K562 (cell line): ENCODE results near the gene HEPACAM. TPM values are rescaled to one million over a fixed set of nuclear protein-coding genes. Genes with fewer than 3 reads are reported as not detected.
A peak's percentile ranks its signal among the peaks of the same experiment; 100 is the strongest.

Experiments
- ADNP ChIP-seq: fragments of 200-800 bp; sonication (Bioruptor generic); IDR thresholded peaks from 2 replicates; pipeline ENCODE4 v1.6.1; 2016; ENCODE audit warnings: missing genetic modification characterization, missing compliant biosample characterization
- BRCA1 ChIP-seq, 2 experiments: fragments of 450-650 bp in 1 of 2; sonication (generic) in 1 of 2; formaldehyde crosslinking in 1 of 2; IDR thresholded peaks; 2 replicates each; pipeline versions ENCODE4 v1.5.0 to v1.6.1; 2017 to 2020; ENCODE audit warnings: mild to moderate bottlenecking in 1 of 2, missing genetic modification reagents in 1 of 2
- COPS2 ChIP-seq: fragments of 450-650 bp; conservative IDR thresholded peaks from 2 replicates; pipeline ENCODE4 v1.6.1; 2016; ENCODE audit warnings: mild to moderate bottlenecking, moderate library complexity
- GABPB1 ChIP-seq: sonication (generic); formaldehyde crosslinking; IDR thresholded peaks from 2 replicates; pipeline ENCODE4 v1.8.0; 2022; ENCODE audit warnings: mild to moderate bottlenecking, missing genetic modification reagents
- GATAD2B ChIP-seq: fragments of 450-650 bp; IDR thresholded peaks from 2 replicates; pipeline ENCODE4 v1.6.1; 2017; ENCODE audit warnings: mild to moderate bottlenecking, borderline replicate concordance
- HIVEP1 ChIP-seq: fragments of 250-450 bp; sonication (Bioruptor Pico); IDR thresholded peaks from 2 replicates; pipeline ENCODE4 v1.4.0; 2020; ENCODE audit warnings: mild to moderate bottlenecking
- MYNN ChIP-seq, 2 experiments: sonication (generic); formaldehyde crosslinking in 1 of 2; IDR thresholded peaks; 2 replicates each; pipeline versions ENCODE4 v1.5.0 to v1.6.1; 2016 to 2020; ENCODE audit warnings: antibody characterized with exemption in 1 of 2, missing genetic modification reagents in 1 of 2
- NFE2 ChIP-seq: IDR thresholded peaks from 2 replicates; pipeline ENCODE4 v1.6.1; 2014; ENCODE audit warnings: antibody characterized with exemption, low read depth
- NR3C1 ChIP-seq: sonication (generic); formaldehyde crosslinking; IDR thresholded peaks from 2 replicates; pipeline ENCODE4 v1.8.1; 2022; ENCODE audit warnings: missing genetic modification reagents
- OTX1 ChIP-seq: fragments of 450-650 bp; formaldehyde crosslinking; IDR thresholded peaks from 2 replicates; pipeline ENCODE4 v1.4.0; 2022; ENCODE audit warnings: mild to moderate bottlenecking
- SREBF2 ChIP-seq: sonication (generic); formaldehyde crosslinking; IDR thresholded peaks from 2 replicates; pipeline ENCODE4 v1.4.0; 2020; ENCODE audit warnings: mild to moderate bottlenecking, missing genetic modification reagents
- TBL1XR1 ChIP-seq, 2 experiments: IDR thresholded peaks; 2 replicates each; pipeline ENCODE4 v1.6.1; 2012; ENCODE audit warnings: improper control_type of control experiment in 2 of 2, low read length in 2 of 2, mild to moderate bottlenecking in 1 of 2
- XRCC3 ChIP-seq: fragments of 450-650 bp; IDR thresholded peaks from 2 replicates; pipeline ENCODE4 v1.6.1; 2017; ENCODE audit warnings: mild to moderate bottlenecking, moderate library complexity
- ZNF232 ChIP-seq: sonication (generic); formaldehyde crosslinking; IDR thresholded peaks from 2 replicates; pipeline ENCODE4 v1.8.0; 2022; ENCODE audit warnings: mild to moderate bottlenecking, missing genetic modification reagents
- ZNF695 ChIP-seq: fragments of 450-650 bp; formaldehyde crosslinking; IDR thresholded peaks from 2 replicates; pipeline ENCODE4 v1.4.0; 2020; ENCODE audit warnings: mild to moderate bottlenecking, moderate library complexity
- polyA plus RNA-seq, 8 experiments: library from polyadenylated mRNA; depleted of rRNA in 4 of 8; stranded (reverse) in 5 of 8; unstranded in 3 of 8; fragments of >200 nt; fragmentation: Nextera tagmentation in 2 of 8; fragmentation: Illumina TruSeq in 1 of 8; extraction: Ambion mirVana in 2 of 8; extraction: Trizol in 1 of 8; gene quantifications; 2 replicates each; pipeline versions ENCODE4 v1.2.1 to v1.2.3, GENCODE V29; 2011 to 2014; ENCODE audit warnings: inconsistent platforms in 1 of 8, missing spikeins in 1 of 8
- total RNA-seq, 7 experiments: library from RNA; depleted of rRNA in 6 of 7; stranded (reverse); fragments of >200 nt in 6 of 7; fragmentation: Illumina TruSeq in 2 of 7; extraction: Trizol in 2 of 7; gene quantifications; 2 replicates each; pipeline versions ENCODE4 v1.2.1 to v1.2.3, GENCODE V29; 2011 to 2021; ENCODE audit warnings: low replicate concordance in 1 of 7
- TF ChIP-seq, protein P1 (sequence below): fragments of 250-450 bp; sonication (Bioruptor Pico); IDR thresholded peaks from 2 replicates; pipeline ENCODE4 v1.8.0; 2022; ENCODE audit warnings: moderate library complexity, mild to moderate bottlenecking, inconsistent platforms
- TF ChIP-seq, protein P2 (sequence below): fragments of 450-650 bp; formaldehyde crosslinking; IDR thresholded peaks from 2 replicates; pipeline ENCODE4 v1.4.0; 2022; ENCODE audit warnings: missing genetic modification characterization
- TF ChIP-seq, protein P3 (sequence below): fragments of 250-450 bp; sonication (Bioruptor Pico); IDR thresholded peaks from 2 replicates; pipeline ENCODE4 v1.5.0; 2021; ENCODE audit warnings: mild to moderate bottlenecking, borderline replicate concordance
- TF ChIP-seq, protein P4 (sequence below): fragments of 250-450 bp; sonication (Bioruptor Pico); IDR thresholded peaks from 2 replicates; pipeline ENCODE4 v1.8.0; 2021; ENCODE audit warnings: mild to moderate bottlenecking, moderate library complexity

The HEPACAM gene
- total and polyA plus RNA-seq, 9 of the 15 experiments (the other 6 are each of a cell fraction or from before 2014, with no cell fraction given) = not detected

DNA sequence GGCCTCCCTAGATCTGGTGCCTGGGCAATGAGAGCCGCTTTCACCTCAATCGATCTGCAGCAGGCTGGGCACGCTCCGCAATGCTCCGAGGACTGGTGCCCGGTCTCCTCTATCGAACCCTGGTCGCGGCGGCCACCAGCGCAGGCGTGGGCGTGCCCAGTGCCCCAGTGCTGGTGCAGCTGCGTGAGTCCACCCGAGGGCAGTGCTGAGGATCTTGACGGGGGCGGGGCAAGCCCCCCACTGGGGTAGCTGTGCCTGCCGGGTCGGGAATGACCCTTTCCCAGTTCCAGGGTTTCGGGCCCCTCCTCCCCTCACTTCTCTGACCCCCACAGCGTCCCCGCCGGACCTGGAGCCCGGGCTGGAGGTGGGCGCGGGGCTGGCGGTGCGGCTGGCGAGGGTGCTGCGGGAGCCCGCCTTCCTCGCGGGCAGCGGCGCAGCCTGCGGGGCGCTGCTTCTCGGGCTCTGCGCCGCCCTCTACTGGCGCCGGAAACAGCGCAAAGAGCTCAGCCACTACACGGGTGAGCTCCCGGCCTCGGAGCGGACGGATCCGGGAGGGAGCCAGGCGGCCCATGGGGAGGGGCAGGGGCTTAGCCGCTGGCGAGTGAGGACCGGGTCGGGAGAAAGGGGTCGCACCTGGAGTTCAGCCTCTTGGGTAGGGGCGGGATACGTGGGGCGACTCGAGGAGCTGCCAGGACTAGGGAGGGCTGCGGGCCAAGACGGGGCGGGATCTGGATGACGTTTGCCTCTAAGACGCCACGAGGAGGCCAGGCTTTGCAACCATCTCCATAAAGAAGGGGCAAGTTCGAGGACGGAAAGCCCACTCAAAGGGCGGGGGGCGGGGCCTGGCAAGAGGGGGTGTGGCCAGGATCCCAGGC, 59.7 kb downstream of the HEPACAM start (continued):
- no peak for TF ChIP-seq TBL1XR1 (IDR thresholded peaks at IDR 0.05; ENCODE audit: low read length in 2 of 2)
- TF ChIP-seq, protein P1, sequence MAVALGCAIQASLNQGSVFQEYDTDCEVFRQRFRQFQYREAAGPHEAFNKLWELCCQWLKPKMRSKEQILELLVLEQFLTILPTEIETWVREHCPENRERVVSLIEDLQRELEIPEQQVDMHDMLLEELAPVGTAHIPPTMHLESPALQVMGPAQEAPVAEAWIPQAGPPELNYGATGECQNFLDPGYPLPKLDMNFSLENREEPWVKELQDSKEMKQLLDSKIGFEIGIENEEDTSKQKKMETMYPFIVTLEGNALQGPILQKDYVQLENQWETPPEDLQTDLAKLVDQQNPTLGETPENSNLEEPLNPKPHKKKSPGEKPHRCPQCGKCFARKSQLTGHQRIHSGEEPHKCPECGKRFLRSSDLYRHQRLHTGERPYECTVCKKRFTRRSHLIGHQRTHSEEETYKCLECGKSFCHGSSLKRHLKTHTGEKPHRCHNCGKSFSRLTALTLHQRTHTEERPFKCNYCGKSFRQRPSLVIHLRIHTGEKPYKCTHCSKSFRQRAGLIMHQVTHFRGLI (CRISPR knock-in tag) = no peak
- TF ChIP-seq GABPB1 = peak; percentile 82
- TF ChIP-seq, protein P2, sequence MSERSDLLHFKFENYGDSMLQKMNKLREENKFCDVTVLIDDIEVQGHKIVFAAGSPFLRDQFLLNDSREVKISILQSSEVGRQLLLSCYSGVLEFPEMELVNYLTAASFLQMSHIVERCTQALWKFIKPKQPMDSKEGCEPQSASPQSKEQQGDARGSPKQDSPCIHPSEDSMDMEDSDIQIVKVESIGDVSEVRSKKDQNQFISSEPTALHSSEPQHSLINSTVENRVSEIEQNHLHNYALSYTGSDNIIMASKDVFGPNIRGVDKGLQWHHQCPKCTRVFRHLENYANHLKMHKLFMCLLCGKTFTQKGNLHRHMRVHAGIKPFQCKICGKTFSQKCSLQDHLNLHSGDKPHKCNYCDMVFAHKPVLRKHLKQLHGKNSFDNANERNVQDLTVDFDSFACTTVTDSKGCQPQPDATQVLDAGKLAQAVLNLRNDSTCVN (CRISPR knock-in tag) = no peak
- TF ChIP-seq XRCC3 = no peak
- TF ChIP-seq ZNF232 (CRISPR knock-in tag) = no peak
- no peak for TF ChIP-seq NR3C1 (CRISPR knock-in tag)
- TF ChIP-seq NFE2 = no peak
- no peak for TF ChIP-seq SREBF2
- TF ChIP-seq GATAD2B = peak; percentile 66; the same call in 1 of the 2 replicates
- TF ChIP-seq ADNP (tag) = no peak
- TF ChIP-seq MYNN (IDR thresholded peaks at IDR 0.05) = no peak
- TF ChIP-seq MYNN (CRISPR knock-in tag; IDR thresholded peaks at IDR 0.05) = no peak
- TF ChIP-seq HIVEP1 = no peak
- TF ChIP-seq ZNF695 (CRISPR knock-in tag) = no peak
- TF ChIP-seq, protein P3, sequence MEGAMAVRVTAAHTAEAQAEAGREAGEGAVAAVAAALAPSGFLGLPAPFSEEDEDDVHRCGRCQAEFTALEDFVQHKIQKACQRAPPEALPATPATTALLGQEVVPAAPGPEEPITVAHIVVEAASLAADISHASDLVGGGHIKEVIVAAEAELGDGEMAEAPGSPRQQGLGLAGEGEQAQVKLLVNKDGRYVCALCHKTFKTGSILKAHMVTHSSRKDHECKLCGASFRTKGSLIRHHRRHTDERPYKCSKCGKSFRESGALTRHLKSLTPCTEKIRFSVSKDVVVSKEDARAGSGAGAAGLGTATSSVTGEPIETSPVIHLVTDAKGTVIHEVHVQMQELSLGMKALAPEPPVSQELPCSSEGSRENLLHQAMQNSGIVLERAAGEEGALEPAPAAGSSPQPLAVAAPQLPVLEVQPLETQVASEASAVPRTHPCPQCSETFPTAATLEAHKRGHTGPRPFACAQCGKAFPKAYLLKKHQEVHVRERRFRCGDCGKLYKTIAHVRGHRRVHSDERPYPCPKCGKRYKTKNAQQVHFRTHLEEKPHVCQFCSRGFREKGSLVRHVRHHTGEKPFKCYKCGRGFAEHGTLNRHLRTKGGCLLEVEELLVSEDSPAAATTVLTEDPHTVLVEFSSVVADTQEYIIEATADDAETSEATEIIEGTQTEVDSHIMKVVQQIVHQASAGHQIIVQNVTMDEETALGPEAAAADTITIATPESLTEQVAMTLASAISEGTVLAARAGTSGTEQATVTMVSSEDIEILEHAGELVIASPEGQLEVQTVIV (CRISPR knock-in tag) = no peak
- TF ChIP-seq COPS2 = no peak
- TF ChIP-seq BRCA1 (IDR thresholded peaks at IDR 0.05) = no peak
- TF ChIP-seq BRCA1 (CRISPR knock-in tag; IDR thresholded peaks at IDR 0.05) = no peak
- no peak for TF ChIP-seq OTX1 (CRISPR knock-in tag)
- TF ChIP-seq, protein P4, sequence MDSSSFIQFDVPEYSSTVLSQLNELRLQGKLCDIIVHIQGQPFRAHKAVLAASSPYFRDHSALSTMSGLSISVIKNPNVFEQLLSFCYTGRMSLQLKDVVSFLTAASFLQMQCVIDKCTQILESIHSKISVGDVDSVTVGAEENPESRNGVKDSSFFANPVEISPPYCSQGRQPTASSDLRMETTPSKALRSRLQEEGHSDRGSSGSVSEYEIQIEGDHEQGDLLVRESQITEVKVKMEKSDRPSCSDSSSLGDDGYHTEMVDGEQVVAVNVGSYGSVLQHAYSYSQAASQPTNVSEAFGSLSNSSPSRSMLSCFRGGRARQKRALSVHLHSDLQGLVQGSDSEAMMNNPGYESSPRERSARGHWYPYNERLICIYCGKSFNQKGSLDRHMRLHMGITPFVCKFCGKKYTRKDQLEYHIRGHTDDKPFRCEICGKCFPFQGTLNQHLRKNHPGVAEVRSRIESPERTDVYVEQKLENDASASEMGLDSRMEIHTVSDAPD = no peak
